ENCODE results near the gene LIPI.

GRCh38 chr21:14099570-14099969 lies 111.2 kb downstream of the LIPI start:
- TF ChIP-seq CTCF (IDR thresholded peaks at IDR 0.05; ENCODE audit: low read depth, low read length) (no peak), EZH2phosphoT487 (IDR thresholded peaks at IDR 0.05; ENCODE audit: low read depth) (no peak)

Data from OCI-LY3 (cell line).